ENCODE measurements around the gene PTGES3. TPM values are rescaled to one million over a fixed set of nuclear protein-coding genes. Genes with fewer than 3 reads are reported as not detected.
A peak's percentile ranks its signal among the peaks of the same experiment; 100 is the strongest.

The PTGES3 gene
- total and polyA plus RNA-seq, 9 donors, result 109 to 328 (median 215) TPM

GRCh38 chr12:56724972-56725722 lies 37.1 kb upstream of the PTGES3 start, which contains the start of gene NACA:
TSS of gene NACA (minus strand) at chr12:56725299. CDS start at chr12:56724521, 778 bp downstream.
- Histone ChIP-seq H3K27ac (peak within 1 kb of the TSS; percentile 75 to 84), H3K27me3 (no peaks in the 10 kb centered on the region), H3K36me3 (no peaks in the 10 kb centered on the region), H3K4me1 (ENCODE audit: insufficient read depth) (peaks cover 17% of the 10 kb centered on the region), H3K4me3 (peak within 1 kb of the TSS; percentile 92), H3K9me3 (no peaks in the 10 kb centered on the region)
- peak; percentile 96 for DNase-seq
- WGBS, 3 donors, result 0 to 1% (median 0%) methylated on average over 46 of the region's 46 CpGs
- intact Hi-C loops (cut with DNase I), result loop anchor here (2.0 to 5.0 kb wide), 4 partner anchors 36 to 80 kb away; partner anchors contain the start of genes PTGES3 (in 2 of the 4) and ATP5F1B (in 1 of the 4)
- TF ChIP-seq CTCF (IDR thresholded peaks at IDR 0.05), result peak in 1 of 3 donors; percentile 19
- TF ChIP-seq POLR2A (IDR thresholded peaks at IDR 0.05), result peak; percentile 98
- peak; percentile 42 for TF ChIP-seq EP300 (IDR thresholded peaks at IDR 0.05)

- 0 to 1% (median 1%) methylated on average over 9 of the region's 9 CpGs for WGBS, 3 donors
These were observed 36.6 kb upstream of the PTGES3 start for GRCh38 chr12:56724701-56724971.

GRCh38 chr12:56723889-56724700 lies 36.0 kb upstream of the PTGES3 start:
- intact Hi-C loops (cut with DNase I), result loop anchor here (2.0 to 5.0 kb wide), 4 partner anchors 35 to 79 kb away; partner anchors contain the start of genes PTGES3 (in 2 of the 4) and ATP5F1B (in 1 of the 4)
- DNase-seq, result peak; percentile 39 to 71 (median 53)
- Histone ChIP-seq H3K4me1 (ENCODE audit: insufficient read depth) (peaks cover 20% of the 10 kb centered on the region), H3K36me3 (no peaks in the 10 kb centered on the region), H3K27ac (peak overlapping the region; percentile 75 to 84), H3K4me3 (peak overlapping the region; percentile 92), H3K9me3 (no peaks in the 10 kb centered on the region), H3K27me3 (no peaks in the 10 kb centered on the region)
- TF ChIP-seq POLR2A (IDR thresholded peaks at IDR 0.05), result no peak
- TF ChIP-seq CTCF (IDR thresholded peaks at IDR 0.05), result no peak
- no peak for TF ChIP-seq EP300 (IDR thresholded peaks at IDR 0.05)
- WGBS, 3 donors, result 1% methylated on average over 14 of the region's 14 CpGs

More at GRCh38 chr12:56724701-56724971, 36.6 kb upstream of the PTGES3 start:
- intact Hi-C loops (cut with DNase I), result loop anchor here (2.0 to 5.0 kb wide), 4 partner anchors 36 to 80 kb away; partner anchors contain the start of genes PTGES3 (in 2 of the 4) and ATP5F1B (in 1 of the 4)
- Histone ChIP-seq H3K4me3 (peak overlapping the region; percentile 92), H3K27ac (peak overlapping the region; percentile 75 to 84), H3K4me1 (ENCODE audit: insufficient read depth) (peaks cover 20% of the 10 kb centered on the region), H3K9me3 (no peaks in the 10 kb centered on the region), H3K27me3 (no peaks in the 10 kb centered on the region), H3K36me3 (no peaks in the 10 kb centered on the region)
- DNase-seq, result peak in 3 of 5 donors; percentile 20 to 35 (median 26)
- TF ChIP-seq CTCF (IDR thresholded peaks at IDR 0.05) (no peak), EP300 (IDR thresholded peaks at IDR 0.05) (no peak), POLR2A (IDR thresholded peaks at IDR 0.05) (no peak)

GRCh38 chr12:56723352-56723751 lies 35.3 kb upstream of the PTGES3 start:
- no peak for TF ChIP-seq CTCF (IDR thresholded peaks at IDR 0.05)
- TF ChIP-seq EP300 (IDR thresholded peaks at IDR 0.05), result no peak
- TF ChIP-seq POLR2A (IDR thresholded peaks at IDR 0.05), result no peak
- H3K9me3 ChIP-seq, result no peaks in the 10 kb centered on the region
- WGBS, 3 donors, result 21 to 37% (median 25%) methylated on average over 3 of the region's 3 CpGs
- H3K4me3 ChIP-seq, result peak overlapping the region; percentile 92
- peaks cover 20% of the 10 kb centered on the region for H3K4me1 ChIP-seq (ENCODE audit: insufficient read depth)
- H3K36me3 ChIP-seq, result no peaks in the 10 kb centered on the region
- H3K27me3 ChIP-seq, result no peaks in the 10 kb centered on the region
- intact Hi-C loops (cut with DNase I), result loop anchor here in 1 of 4 donors (5.0 kb wide), 1 partner anchor 36 kb away; the partner anchor contains the start of gene PTGES3
- H3K27ac ChIP-seq, result no peak overlapping the region
- no peak for DNase-seq
